H9 (cell line): ENCODE data around the gene ALG14. TPM values are rescaled to one million over a fixed set of nuclear protein-coding genes. Genes with fewer than 3 reads are reported as not detected.
A peak's percentile ranks its signal among the peaks of the same experiment; 100 is the strongest.

ENCODE experiments used
- DNase-seq: peaks from one replicate; pipeline ENCODE4 v3.0.0-alpha.2; 2017
- H2AFZ ChIP-seq: one replicate; pipeline ENCODE4 v1.6.1; 2013; ENCODE audit warnings: mild to moderate bottlenecking, low read length, control low read depth, moderate library complexity
- H2AK5ac ChIP-seq: 2 replicates; pipeline ENCODE4 v1.6.1; 2013; ENCODE audit warnings: low read length, control low read depth, mixed read lengths; ENCODE audit not compliant: insufficient read length
- H2BK120ac ChIP-seq: one replicate; pipeline ENCODE4 v1.6.1; 2013; ENCODE audit warnings: low read depth, mild to moderate bottlenecking, low read length, control low read depth, inconsistent platforms; ENCODE audit not compliant: poor library complexity, severe bottlenecking
- H2BK12ac ChIP-seq: 2 replicates; pipeline ENCODE4 v1.6.1; 2013; ENCODE audit warnings: low read length, control low read depth, mixed read lengths, low read depth; ENCODE audit not compliant: insufficient read length
- H2BK15ac ChIP-seq: 2 replicates; pipeline ENCODE4 v1.6.1; 2013; ENCODE audit warnings: low read depth, low read length, control low read depth
- H2BK20ac ChIP-seq: one replicate; pipeline ENCODE4 v1.6.1; 2013; ENCODE audit warnings: low read depth, mild to moderate bottlenecking, low read length, control low read depth, inconsistent platforms; ENCODE audit not compliant: poor library complexity, severe bottlenecking
- H2BK5ac ChIP-seq: 2 replicates; pipeline ENCODE4 v1.6.1; 2013; ENCODE audit warnings: low read length, control low read depth, mixed read lengths; ENCODE audit not compliant: insufficient read length
- H3K14ac ChIP-seq: 2 replicates; pipeline ENCODE4 v1.6.1; 2013; ENCODE audit warnings: low read length, control low read depth; ENCODE audit not compliant: insufficient read depth
- H3K18ac ChIP-seq: 2 replicates; pipeline ENCODE4 v1.6.1; 2013; ENCODE audit warnings: low read depth, mild to moderate bottlenecking, mixed read lengths, low read length, control low read depth; ENCODE audit not compliant: insufficient read length
- H3K23ac ChIP-seq: 2 replicates; pipeline ENCODE4 v1.6.1; 2013; ENCODE audit warnings: low read length, control low read depth, mixed read lengths, low read depth; ENCODE audit not compliant: insufficient read length
- H3K23me2 ChIP-seq: 2 replicates; pipeline ENCODE4 v1.6.1; 2013; ENCODE audit warnings: low read depth, mild to moderate bottlenecking, mixed read lengths, low read length, control low read depth; ENCODE audit not compliant: insufficient read length, poor library complexity, severe bottlenecking
- H3K27ac ChIP-seq: 2 replicates; pipeline ENCODE4 v1.5.1; 2013; ENCODE audit warnings: low read length, control low read depth, mixed read lengths, low read depth; ENCODE audit not compliant: insufficient read length
- H3K27me3 ChIP-seq: 2 replicates; pipeline ENCODE4 v1.6.1; 2013; ENCODE audit warnings: low read length, control low read depth, inconsistent platforms; ENCODE audit not compliant: insufficient read depth
- H3K4ac ChIP-seq: 2 replicates; pipeline ENCODE4 v1.6.1; 2013; ENCODE audit warnings: low read depth, mild to moderate bottlenecking, control low read depth, inconsistent platforms, low read length, moderate library complexity
- H3K4me1 ChIP-seq: 2 replicates; pipeline ENCODE4 v1.6.1; 2013; ENCODE audit warnings: low read length, control low read depth, inconsistent platforms; ENCODE audit not compliant: insufficient read depth
- H3K4me2 ChIP-seq: 2 replicates; pipeline ENCODE4 v1.6.1; 2013; ENCODE audit warnings: low read length, control low read depth, mixed read lengths; ENCODE audit not compliant: insufficient read length, insufficient read depth
- H3K56ac ChIP-seq: 2 replicates; pipeline ENCODE4 v1.6.1; 2013; ENCODE audit warnings: low read depth, mild to moderate bottlenecking, mixed read lengths, low read length, control low read depth; ENCODE audit not compliant: insufficient read length
- H3K79me1 ChIP-seq: 2 replicates; pipeline ENCODE4 v1.6.1; 2013; ENCODE audit warnings: low read depth, mild to moderate bottlenecking, moderate library complexity, low read length, control low read depth, inconsistent platforms; ENCODE audit not compliant: insufficient read depth, poor library complexity, severe bottlenecking
- H3K79me2 ChIP-seq: 2 replicates; pipeline ENCODE4 v1.6.1; 2013; ENCODE audit warnings: low read length, control low read depth, inconsistent platforms; ENCODE audit not compliant: insufficient read depth
- H3K9ac ChIP-seq: 2 replicates; pipeline ENCODE4 v1.6.1; 2013; ENCODE audit warnings: low read length, control low read depth, mixed read lengths; ENCODE audit not compliant: insufficient read length; ENCODE audit errors: extremely low read depth
- H3K9me3 ChIP-seq: one replicate; pipeline ENCODE4 v1.6.1; 2013; ENCODE audit warnings: low read depth, low read length, inconsistent platforms; ENCODE audit not compliant: control insufficient read depth
- H3T11ph ChIP-seq: one replicate; pipeline ENCODE4 v1.6.1; 2013; ENCODE audit warnings: mild to moderate bottlenecking, low read length, control low read depth, inconsistent platforms
- H4K20me1 ChIP-seq: one replicate; pipeline ENCODE4 v1.6.1; 2013; ENCODE audit not compliant: control insufficient read depth, insufficient read length, insufficient read depth
- H4K5ac ChIP-seq: 2 replicates; pipeline ENCODE4 v1.6.1; 2013; ENCODE audit warnings: low read depth, mild to moderate bottlenecking, mixed read lengths, low read length, control low read depth; ENCODE audit not compliant: insufficient read length
- H4K8ac ChIP-seq: replicated peaks from 2 replicates; pipeline ENCODE4 v1.6.1; 2013; ENCODE audit warnings: low read length, control low read depth, mixed read lengths, low read depth; ENCODE audit not compliant: insufficient read length
- H4K91ac ChIP-seq: 2 replicates; pipeline ENCODE4 v1.6.1; 2013; ENCODE audit warnings: low read depth, mild to moderate bottlenecking, moderate library complexity, mixed read lengths, low read length, control low read depth; ENCODE audit not compliant: insufficient read length
- H3K27ac Mint-ChIP-seq, 3 experiments: 2 replicates in 2 of 3; 3 replicates in 1 of 3; pipeline ENCODE4 v1.8.0; 2020 to 2021; ENCODE audit warnings: mixed read lengths in 3 of 3, mild to moderate bottlenecking in 1 of 3, moderate library complexity in 1 of 3
- H3K27me3 Mint-ChIP-seq: 2 replicates; pipeline ENCODE4 v1.8.0; 2021; ENCODE audit warnings: low read depth, mild to moderate bottlenecking, moderate library complexity, mixed read lengths
- H3K36me3 Mint-ChIP-seq, 3 experiments: 2 replicates in 2 of 3; 3 replicates in 1 of 3; pipeline ENCODE4 v1.8.0; 2020 to 2021; ENCODE audit warnings: low read depth in 3 of 3, mixed read lengths in 3 of 3; ENCODE audit not compliant: insufficient read depth in 1 of 3
- H3K4me1 Mint-ChIP-seq, 2 experiments: 2 replicates each; pipeline ENCODE4 v1.8.0; 2020; ENCODE audit warnings: mixed read lengths in 2 of 2
- H3K4me3 Mint-ChIP-seq, 2 experiments: 2 replicates in 1 of 2; 3 replicates in 1 of 2; pipeline ENCODE4 v1.8.0; 2020 to 2021; ENCODE audit warnings: mild to moderate bottlenecking in 2 of 2, mixed read lengths in 2 of 2, moderate library complexity in 1 of 2
- H3K9me3 Mint-ChIP-seq, 2 experiments: 2 replicates in 1 of 2; 3 replicates in 1 of 2; pipeline ENCODE4 v1.8.0; 2020; ENCODE audit warnings: mild to moderate bottlenecking in 2 of 2, mixed read lengths in 2 of 2, moderate library complexity in 1 of 2
- WGBS: extraction: QIAGEN DNeasy Blood & Tissue Kit; methylation state at CpG from one replicate; pipeline ENCODE4 v1.1.7; 2013; ENCODE audit warnings: missing lambda C conversion rate, low lambda C conversion rate, mixed read lengths; ENCODE audit not compliant: insufficient read length; ENCODE audit errors: extremely low coverage; 5-methylcytosine and 5-hydroxymethylcytosine counted together
- total RNA-seq: library from RNA; stranded (reverse); gene quantifications from 2 replicates; pipeline ENCODE4 v1.2.1, GENCODE V29; 2021
- TF ChIP-seq, protein P1 (sequence below): fragments of 200-600 bp; sonication (generic); conservative IDR thresholded peaks from 3 replicates; pipeline ENCODE4 v1.8.0; 2021; ENCODE audit warnings: antibody characterized with exemption, mild to moderate bottlenecking

Gene ALG14
- total RNA-seq, 1 experiment from 2014 or later = 2.5 TPM

DNA sequence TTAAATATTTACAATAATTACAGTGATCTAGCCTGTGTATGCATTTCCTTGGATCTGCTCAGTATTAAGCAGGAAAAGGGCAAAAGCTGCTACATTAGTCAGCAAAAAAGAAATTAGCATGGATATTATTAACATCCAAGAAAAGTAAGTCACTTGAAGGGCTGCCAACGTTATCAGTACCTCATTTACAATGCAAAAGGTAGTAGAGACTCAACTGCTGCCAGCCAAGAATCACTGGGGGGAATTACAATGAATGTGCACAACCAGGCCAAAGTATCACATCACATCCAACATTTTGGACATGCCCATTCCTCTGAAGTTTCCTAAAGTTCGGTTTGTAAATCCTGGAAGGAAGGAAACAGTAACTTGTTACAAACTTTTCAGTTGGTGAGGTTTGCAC lies 147.7 kb downstream of the ALG14 start:
- no CpG with 5 or more reads among the region's 2 CpGs for WGBS
- TF ChIP-seq, protein P1, sequence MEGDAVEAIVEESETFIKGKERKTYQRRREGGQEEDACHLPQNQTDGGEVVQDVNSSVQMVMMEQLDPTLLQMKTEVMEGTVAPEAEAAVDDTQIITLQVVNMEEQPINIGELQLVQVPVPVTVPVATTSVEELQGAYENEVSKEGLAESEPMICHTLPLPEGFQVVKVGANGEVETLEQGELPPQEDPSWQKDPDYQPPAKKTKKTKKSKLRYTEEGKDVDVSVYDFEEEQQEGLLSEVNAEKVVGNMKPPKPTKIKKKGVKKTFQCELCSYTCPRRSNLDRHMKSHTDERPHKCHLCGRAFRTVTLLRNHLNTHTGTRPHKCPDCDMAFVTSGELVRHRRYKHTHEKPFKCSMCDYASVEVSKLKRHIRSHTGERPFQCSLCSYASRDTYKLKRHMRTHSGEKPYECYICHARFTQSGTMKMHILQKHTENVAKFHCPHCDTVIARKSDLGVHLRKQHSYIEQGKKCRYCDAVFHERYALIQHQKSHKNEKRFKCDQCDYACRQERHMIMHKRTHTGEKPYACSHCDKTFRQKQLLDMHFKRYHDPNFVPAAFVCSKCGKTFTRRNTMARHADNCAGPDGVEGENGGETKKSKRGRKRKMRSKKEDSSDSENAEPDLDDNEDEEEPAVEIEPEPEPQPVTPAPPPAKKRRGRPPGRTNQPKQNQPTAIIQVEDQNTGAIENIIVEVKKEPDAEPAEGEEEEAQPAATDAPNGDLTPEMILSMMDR = no peak
- H3K9me3 Mint-ChIP-seq = peaks cover 0 to 2% of the 10 kb centered on the region in 2 experiments; a peak in 1 of 5 replicates
- Histone ChIP-seq H3K79me1 (peaks cover 5% of the 10 kb centered on the region), H3K18ac (no peak overlapping the region), H3K4me2 (peak overlapping the region; percentile 79), H3K9me3 (no peaks in the 10 kb centered on the region), H3K23ac (no peak overlapping the region), H3T11ph (no peak overlapping the region), H2BK12ac (no peak overlapping the region), H4K8ac (no peak overlapping the region), H2BK120ac (no peak overlapping the region), H3K23me2 (peaks cover 18% of the 10 kb centered on the region), H3K56ac (no peak overlapping the region), H2BK5ac (no peak overlapping the region), H2BK20ac (no peak overlapping the region), H2BK15ac (no peak overlapping the region), H2AFZ (no peak overlapping the region), H3K4me1 (peaks cover 23% of the 10 kb centered on the region), H3K14ac (no peak overlapping the region; the same call in 1 of the 2 replicates), H3K79me2 (peaks cover 41% of the 10 kb centered on the region), H2AK5ac (no peak overlapping the region), H4K5ac (no peak overlapping the region), H4K20me1 (no peaks in the 10 kb centered on the region), H4K91ac (no peak overlapping the region), H3K27ac (peak overlapping the region; percentile 82), H3K27me3 (no peaks in the 10 kb centered on the region), H3K4ac (no peak overlapping the region), H3K9ac (peak overlapping the region; percentile 92)
- peaks cover 74 to 80% of the 10 kb centered on the region in 2 experiments for H3K4me1 Mint-ChIP-seq
- DNase-seq = no peak
- H3K36me3 Mint-ChIP-seq = peaks cover 16 to 37% (median 31%) of the 10 kb centered on the region in 3 experiments
- peak overlapping the region; percentile 95 to 98 for H3K4me3 Mint-ChIP-seq
- H3K27ac Mint-ChIP-seq = peak overlapping the region; percentile 87 to 100 (median 100); a peak in 6 of 7 replicates
- no peaks in the 10 kb centered on the region for H3K27me3 Mint-ChIP-seq

Other genes with a start within 250 kb of the ALG14 start
- gene CNN3, start 145.8 kb downstream of the ALG14 start, total RNA-seq = 265 and 279 TPM in 2 replicates
- gene TLCD4, start 44.4 kb upstream of the ALG14 start, total RNA-seq = 1.8 and 2.0 TPM in 2 replicates
- 15.3 and 18.0 TPM in 2 replicates for gene RWDD3, start 161.3 kb upstream of the ALG14 start, total RNA-seq